ENCODE results near the gene OFD1.

The OFD1 gene

DNA sequence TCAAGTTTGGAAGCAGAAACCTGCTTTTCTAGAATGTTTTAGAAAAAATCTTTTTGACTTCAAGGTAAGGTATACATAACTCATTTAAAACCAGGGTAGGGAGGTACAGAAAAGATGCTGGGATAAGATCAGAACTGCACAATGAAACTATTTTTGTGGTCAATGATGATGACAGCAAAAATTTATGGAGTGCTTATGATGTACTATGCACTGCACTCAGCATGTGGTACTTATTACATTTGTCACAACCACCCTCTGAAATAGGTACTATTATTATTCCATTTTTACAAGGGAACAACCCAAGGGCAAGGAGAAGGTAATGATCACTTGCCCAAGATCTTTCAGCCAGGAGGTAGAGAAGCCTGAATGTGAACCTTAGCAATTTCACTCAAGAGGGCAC lies 74.3 kb downstream of the OFD1 start:
- no peaks in the 10 kb centered on the region for H3K4me1 ChIP-seq (ENCODE audit: control insufficient read depth, insufficient read depth, low read length)
- H3K4me3 ChIP-seq (ENCODE audit: low read depth, low read length) = no peak overlapping the region
- ChIA-PET CTCF (no interaction called here), POLR2A (no interaction called here)
- no peak overlapping the region for H3K27ac ChIP-seq (ENCODE audit: extremely low read depth, low read depth, low read length)
- no peak for TF ChIP-seq ZNF843 (tag by site-specific recombination; IDR thresholded peaks at IDR 0.05)
- TF ChIP-seq ZNF664 (tag by site-specific recombination; IDR thresholded peaks at IDR 0.05) = peak; percentile 48; the same call in 1 of the 2 replicates
- TF ChIP-seq, protein P1, sequence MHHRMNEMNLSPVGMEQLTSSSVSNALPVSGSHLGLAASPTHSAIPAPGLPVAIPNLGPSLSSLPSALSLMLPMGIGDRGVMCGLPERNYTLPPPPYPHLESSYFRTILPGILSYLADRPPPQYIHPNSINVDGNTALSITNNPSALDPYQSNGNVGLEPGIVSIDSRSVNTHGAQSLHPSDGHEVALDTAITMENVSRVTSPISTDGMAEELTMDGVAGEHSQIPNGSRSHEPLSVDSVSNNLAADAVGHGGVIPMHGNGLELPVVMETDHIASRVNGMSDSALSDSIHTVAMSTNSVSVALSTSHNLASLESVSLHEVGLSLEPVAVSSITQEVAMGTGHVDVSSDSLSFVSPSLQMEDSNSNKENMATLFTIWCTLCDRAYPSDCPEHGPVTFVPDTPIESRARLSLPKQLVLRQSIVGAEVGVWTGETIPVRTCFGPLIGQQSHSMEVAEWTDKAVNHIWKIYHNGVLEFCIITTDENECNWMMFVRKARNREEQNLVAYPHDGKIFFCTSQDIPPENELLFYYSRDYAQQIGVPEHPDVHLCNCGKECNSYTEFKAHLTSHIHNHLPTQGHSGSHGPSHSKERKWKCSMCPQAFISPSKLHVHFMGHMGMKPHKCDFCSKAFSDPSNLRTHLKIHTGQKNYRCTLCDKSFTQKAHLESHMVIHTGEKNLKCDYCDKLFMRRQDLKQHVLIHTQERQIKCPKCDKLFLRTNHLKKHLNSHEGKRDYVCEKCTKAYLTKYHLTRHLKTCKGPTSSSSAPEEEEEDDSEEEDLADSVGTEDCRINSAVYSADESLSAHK (tag by site-specific recombination; IDR thresholded peaks at IDR 0.05) = 0 out of 2 replicates have a peak, but pooled peaks have one; percentile 12
- TF ChIP-seq ZBTB48 (tag by site-specific recombination; IDR thresholded peaks at IDR 0.05) = no peak
- TF ChIP-seq, protein P2, sequence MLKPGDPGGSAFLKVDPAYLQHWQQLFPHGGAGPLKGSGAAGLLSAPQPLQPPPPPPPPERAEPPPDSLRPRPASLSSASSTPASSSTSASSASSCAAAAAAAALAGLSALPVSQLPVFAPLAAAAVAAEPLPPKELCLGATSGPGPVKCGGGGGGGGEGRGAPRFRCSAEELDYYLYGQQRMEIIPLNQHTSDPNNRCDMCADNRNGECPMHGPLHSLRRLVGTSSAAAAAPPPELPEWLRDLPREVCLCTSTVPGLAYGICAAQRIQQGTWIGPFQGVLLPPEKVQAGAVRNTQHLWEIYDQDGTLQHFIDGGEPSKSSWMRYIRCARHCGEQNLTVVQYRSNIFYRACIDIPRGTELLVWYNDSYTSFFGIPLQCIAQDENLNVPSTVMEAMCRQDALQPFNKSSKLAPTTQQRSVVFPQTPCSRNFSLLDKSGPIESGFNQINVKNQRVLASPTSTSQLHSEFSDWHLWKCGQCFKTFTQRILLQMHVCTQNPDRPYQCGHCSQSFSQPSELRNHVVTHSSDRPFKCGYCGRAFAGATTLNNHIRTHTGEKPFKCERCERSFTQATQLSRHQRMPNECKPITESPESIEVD (tag by site-specific recombination; IDR thresholded peaks at IDR 0.05) = peak; percentile 35; the same call in 1 of the 2 replicates
- TF ChIP-seq SP7 (tag by site-specific recombination; IDR thresholded peaks at IDR 0.05) = peak; percentile 63
- TF ChIP-seq ZFP41 (tag by site-specific recombination; IDR thresholded peaks at IDR 0.05; ENCODE audit: borderline replicate concordance) = no peak
- TF ChIP-seq ZBTB21 (tag by site-specific recombination; IDR thresholded peaks at IDR 0.05) = no peak
- no peak for TF ChIP-seq TCF7L2 (IDR thresholded peaks at IDR 0.05; ENCODE audit: borderline replicate concordance, low read depth, low read length)
- TF ChIP-seq ZNF112 (tag by site-specific recombination; IDR thresholded peaks at IDR 0.05) = no peak
- no peak for TF ChIP-seq ZNF558 (tag by site-specific recombination; IDR thresholded peaks at IDR 0.05)
- TF ChIP-seq, protein P3, sequence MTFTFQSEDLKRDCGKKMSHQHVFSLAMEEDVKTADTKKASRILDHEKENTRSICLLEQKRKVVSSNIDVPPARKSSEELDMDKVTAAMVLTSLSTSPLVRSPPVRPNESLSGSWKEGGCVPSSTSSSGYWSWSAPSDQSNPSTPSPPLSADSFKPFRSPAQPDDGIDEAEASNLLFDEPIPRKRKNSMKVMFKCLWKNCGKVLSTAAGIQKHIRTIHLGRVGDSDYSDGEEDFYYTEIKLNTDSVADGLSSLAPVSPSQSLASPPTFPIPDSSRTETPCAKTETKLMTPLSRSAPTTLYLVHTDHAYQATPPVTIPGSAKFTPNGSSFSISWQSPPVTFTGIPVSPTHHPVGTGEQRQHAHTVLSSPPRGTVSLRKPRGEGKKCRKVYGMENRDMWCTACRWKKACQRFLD (tag by site-specific recombination; IDR thresholded peaks at IDR 0.05) = no peak
- TF ChIP-seq ZNF701 (tag by site-specific recombination; IDR thresholded peaks at IDR 0.05) = no peak
- no peak for TF ChIP-seq ZNF561 (tag by site-specific recombination; IDR thresholded peaks at IDR 0.05; ENCODE audit: borderline replicate concordance)
- no peak for TF ChIP-seq ZNF311 (tag by site-specific recombination; IDR thresholded peaks at IDR 0.05; ENCODE audit: borderline replicate concordance)
- no peak for TF ChIP-seq ZNF596 (tag by site-specific recombination; IDR thresholded peaks at IDR 0.05)
- TF ChIP-seq ZBTB1 (tag by site-specific recombination; IDR thresholded peaks at IDR 0.05) = no peak
- no peak for TF ChIP-seq ZNF433 (tag by site-specific recombination; IDR thresholded peaks at IDR 0.05; ENCODE audit: low read depth)
- no peak for TF ChIP-seq ZXDB (tag by site-specific recombination; IDR thresholded peaks at IDR 0.05)
- TF ChIP-seq, protein P4, sequence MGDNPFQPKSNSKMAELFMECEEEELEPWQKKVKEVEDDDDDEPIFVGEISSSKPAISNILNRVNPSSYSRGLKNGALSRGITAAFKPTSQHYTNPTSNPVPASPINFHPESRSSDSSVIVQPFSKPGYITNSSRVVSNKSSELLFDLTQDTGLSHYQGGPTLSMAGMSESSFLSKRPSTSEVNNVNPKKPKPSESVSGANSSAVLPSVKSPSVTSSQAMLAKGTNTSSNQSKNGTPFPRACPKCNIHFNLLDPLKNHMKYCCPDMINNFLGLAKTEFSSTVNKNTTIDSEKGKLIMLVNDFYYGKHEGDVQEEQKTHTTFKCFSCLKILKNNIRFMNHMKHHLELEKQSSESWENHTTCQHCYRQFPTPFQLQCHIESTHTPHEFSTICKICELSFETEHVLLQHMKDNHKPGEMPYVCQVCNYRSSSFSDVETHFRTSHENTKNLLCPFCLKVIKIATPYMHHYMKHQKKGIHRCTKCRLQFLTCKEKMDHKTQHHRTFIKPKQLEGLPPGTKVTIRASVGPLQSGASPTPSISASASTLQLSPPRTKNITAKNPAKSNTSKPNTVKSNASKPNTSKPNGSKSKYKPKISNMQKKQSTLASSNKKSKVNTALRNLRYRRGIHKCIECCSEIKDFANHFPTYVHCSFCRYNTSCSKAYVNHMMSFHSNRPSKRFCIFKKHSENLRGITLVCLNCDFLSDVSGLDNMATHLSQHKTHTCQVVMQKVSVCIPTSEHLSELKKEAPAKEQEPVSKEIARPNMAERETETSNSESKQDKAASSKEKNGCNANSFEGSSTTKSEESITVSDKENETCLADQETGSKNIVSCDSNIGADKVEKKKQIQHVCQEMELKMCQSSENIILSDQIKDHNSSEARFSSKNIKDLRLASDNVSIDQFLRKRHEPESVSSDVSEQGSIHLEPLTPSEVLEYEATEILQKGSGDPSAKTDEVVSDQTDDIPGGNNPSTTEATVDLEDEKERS (tag by site-specific recombination; IDR thresholded peaks at IDR 0.05) = no peak
- TF ChIP-seq IKZF3 (tag by site-specific recombination; IDR thresholded peaks at IDR 0.05) = no peak
- TF ChIP-seq, protein P5, sequence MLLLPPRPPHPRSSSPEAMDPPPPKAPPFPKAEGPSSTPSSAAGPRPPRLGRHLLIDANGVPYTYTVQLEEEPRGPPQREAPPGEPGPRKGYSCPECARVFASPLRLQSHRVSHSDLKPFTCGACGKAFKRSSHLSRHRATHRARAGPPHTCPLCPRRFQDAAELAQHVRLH (tag by site-specific recombination; IDR thresholded peaks at IDR 0.05) = 0 out of 2 replicates have a peak, but pooled peaks have one; percentile 23
- no peak for TF ChIP-seq ZNF654 (tag by site-specific recombination; IDR thresholded peaks at IDR 0.05; ENCODE audit: low read depth)
- no peak for TF ChIP-seq HOXC10 (CRISPR knock-in tag; IDR thresholded peaks at IDR 0.05)
- H3K9me3 ChIP-seq (ENCODE audit: control insufficient read depth, insufficient read depth, low read depth, low read length) = no peaks in the 10 kb centered on the region
- no peaks in the 10 kb centered on the region for H3K36me3 ChIP-seq (ENCODE audit: control insufficient read depth in 2 of 2, insufficient read depth in 1 of 2, low read length in 2 of 2)
